GM21825 (cell line): ENCODE measurements around the gene CTXND2.
"Not testable (repeated sequence)": the region's sequence is repeated elsewhere in the genome, so short reads cannot be mapped to it uniquely, and the experiment has no call there.

Experiments
- ATAC-seq: cut with Tn5 transposase; IDR thresholded peaks from one replicate; pipeline ENCODE4 v1.9.1; 2021; ENCODE audit warnings: mild to moderate bottlenecking, moderate library complexity; ENCODE audit not compliant: unreplicated experiment

The CTXND2 gene

GRCh38 chr1:150887018-150887417 lies at the start of gene CTXND2:
Gene CTXND2, plus strand, starts transcription at chr1:150887136. Its CDS starts 25,179 bp downstream, at chr1:150912315.
- ATAC-seq = no peak

- ATAC-seq = not testable (repeated sequence)
These were observed 46.1 kb upstream of the CTXND2 start for GRCh38 chr1:150840850-150841249.

- ATAC-seq = no peak
These were observed 45.3 kb upstream of the CTXND2 start for GRCh38 chr1:150841626-150842025.

DNA sequence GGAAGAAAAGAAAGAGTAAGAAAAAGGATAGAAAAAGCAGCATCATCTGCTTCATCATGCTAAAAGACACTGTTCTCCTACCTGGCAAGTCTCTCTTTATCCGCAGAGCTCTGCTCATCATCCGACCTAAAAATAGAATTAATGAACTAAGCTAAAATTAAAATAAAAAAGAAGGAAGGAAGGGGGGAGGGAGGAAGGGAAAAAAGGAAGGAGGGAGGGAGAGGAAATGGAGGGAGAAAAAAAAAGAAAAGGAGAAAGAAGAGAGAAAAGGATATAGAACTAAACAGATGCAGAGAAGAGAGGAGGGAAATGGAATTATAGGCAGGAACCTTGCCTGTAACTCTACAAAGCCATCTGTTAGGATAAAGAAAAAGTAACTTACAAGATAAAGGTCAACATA lies 44.6 kb upstream of the CTXND2 start:
- no peak for ATAC-seq

GRCh38 chr1:150842964-150843363 lies 44.0 kb upstream of the CTXND2 start:
- ATAC-seq = no peak

DNA sequence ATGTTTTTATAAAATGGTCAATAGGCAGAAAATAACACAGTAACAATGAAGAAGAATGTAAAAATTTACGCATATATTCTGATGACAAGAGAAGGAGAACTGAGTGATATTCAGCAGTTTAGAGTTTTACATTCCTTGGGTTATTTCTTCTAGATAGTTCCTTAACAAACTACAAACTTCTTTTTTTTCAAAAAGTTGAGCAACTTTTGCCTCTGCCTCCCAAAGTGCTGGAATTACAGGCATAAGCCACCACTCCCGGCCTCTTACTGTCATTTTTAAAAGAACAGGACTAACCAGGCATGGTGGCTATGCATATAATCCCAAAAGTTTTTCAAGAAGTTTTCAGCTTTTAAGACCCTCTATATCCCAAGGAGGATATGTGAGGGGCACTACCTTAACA lies 43.5 kb upstream of the CTXND2 start:
- no peak for ATAC-seq

DNA sequence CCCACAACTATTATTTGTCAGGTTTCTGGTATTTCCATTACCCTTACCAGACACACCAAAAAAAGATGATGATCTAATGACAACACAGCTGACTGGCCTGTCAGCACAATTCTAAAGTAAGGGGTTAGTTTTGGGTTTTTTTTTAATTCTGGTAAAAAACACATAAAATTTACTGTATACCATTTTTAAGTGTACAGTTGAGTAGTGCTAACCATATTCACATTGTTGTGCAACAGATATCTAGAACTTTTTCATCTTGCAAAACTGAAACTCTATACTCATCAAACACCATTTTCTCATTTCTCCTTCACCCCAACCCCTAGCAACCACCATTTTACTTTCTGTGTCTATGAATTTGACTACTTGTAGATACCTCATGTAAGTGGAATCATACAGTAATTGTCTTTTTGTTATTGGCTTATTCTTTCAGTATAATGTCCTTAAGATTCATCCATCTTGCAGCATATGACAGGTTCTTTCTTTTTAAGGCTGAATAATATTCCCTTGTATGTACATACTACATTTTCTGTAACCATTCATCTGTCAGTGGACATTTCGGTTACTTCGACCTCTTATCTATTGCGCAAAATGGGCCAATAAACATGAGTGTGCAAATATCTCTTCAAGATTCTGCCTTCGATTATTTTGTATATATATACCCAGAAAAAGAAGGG lies 40.3 kb upstream of the CTXND2 start:
- no peak for ATAC-seq

DNA sequence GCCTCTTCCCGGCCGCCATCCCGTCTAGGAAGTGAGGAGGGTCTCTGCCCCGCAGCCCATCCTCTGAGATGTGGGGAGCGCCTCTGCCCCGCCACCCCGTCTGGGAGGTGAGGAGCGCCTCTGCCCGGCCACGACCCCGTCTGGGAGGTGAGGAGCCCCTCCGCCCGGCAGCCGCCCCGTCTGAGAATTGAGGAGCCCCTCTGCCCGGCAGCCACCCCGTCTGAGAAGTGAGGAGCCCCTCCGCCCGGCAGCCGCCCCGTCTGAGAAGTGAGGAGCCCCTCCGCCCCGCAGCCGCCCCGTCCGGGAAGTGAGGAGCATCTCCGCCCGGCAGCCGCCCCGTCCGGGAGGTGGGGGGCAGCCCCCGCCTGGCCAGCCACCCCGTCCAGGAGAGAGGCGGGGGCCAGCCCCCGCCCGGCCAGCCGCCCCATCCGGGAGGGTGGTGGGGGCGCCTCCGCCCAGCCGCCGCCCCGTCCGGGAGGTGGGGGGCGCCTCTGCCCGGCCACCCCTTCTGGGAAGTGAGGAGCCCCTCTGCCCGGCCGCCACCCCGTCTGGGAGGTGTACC lies 36.1 kb upstream of the CTXND2 start:
- not testable (repeated sequence) for ATAC-seq

- not testable (repeated sequence) for ATAC-seq
These were observed 34.2 kb upstream of the CTXND2 start for GRCh38 chr1:150852734-150853133.

DNA sequence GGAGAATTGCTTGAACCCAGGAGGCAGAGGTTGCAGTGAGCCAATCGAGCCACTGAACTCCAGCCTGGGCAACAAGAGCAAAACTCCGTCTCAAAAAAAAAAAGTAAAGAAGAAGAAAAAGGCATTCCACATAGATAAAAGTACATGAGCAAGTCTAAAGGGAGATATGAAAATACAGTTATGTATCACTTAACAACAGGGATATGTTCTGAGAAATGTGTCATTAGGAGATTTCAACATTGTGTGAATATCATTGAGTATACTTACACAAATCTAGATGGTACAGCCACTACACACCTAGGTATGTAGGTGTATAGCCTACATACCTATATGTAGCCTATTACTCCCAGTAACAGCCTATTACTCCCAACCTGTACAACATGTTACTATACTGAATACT lies 23.2 kb upstream of the CTXND2 start:
- ATAC-seq = no peak

GRCh38 chr1:150864200-150864599 lies 22.7 kb upstream of the CTXND2 start:
- ATAC-seq = not testable (repeated sequence)

GRCh38 chr1:150869683-150870082 lies 17.3 kb upstream of the CTXND2 start:
- ATAC-seq = no peak

DNA sequence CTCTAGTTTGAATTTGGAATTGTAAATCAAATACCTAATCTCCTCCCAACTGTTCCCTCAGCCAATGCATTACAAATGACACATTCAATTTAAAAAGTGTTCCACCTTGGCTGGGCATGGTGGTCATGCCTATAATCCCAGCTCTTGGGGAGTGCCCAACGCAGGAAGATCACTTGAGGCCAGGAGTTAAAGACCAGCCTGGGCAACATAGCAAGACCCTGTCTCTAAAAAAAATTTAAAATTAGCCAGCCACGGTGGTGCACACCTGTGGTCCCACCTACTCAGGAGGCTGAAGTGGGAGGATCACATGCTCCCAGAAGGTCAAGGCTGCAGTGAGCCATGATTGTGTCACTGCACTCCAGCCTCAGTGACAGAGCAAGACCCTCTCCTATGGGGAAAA lies 14.4 kb upstream of the CTXND2 start:
- ATAC-seq = no peak

DNA sequence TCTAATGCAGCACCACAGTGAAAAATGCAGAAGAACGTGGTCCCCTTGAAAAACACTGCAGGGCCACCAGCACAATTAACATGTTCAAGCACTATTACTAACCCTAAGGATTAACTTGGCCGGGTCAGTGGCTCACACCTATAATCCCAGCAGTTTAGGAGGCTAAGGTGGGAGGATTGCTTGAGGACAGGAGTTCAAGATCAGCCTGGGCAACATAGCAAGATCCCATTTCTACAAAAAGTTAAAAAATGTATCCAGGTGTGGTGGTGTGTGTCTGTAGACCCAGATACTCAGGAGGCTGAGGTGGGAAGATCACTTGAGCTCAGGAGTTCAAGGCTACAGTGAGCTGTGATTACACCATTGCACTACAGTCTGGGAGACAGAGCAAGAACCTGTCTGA lies 13.4 kb upstream of the CTXND2 start:
- ATAC-seq = no peak

DNA sequence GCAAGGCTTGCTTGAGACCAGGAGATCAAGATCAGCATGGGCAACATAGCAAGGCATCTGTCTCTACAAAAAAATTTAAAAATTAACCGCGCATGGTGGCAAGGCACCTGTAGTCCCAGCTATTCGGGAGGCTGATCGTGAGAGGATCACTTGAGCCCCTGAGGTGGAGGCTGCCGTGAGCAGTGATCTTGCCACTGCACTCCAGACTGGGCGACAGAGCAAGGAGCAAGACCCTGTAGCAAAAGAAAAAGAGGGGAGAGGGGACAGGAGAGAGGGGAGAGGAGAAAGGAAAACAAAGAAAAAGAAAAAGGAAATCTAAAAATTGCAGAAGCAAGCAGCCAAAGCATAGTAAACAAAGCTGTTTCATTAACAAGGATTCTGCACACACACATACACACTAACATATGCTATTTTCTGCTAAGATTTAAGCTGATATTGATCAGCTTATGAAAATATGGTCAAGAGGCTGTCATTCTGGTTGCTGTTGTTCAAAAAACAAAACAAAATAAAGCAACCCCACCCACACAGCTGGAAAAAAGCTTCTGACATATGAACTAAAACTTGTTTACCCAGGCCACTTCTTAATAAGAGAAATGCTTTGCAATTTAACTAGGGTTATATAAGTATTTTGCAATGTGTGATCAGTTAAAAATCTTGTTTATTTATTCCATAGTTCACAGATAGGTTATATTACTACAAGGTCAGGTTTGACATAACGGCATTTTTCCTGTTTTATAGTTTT lies 12.3 kb upstream of the CTXND2 start:
- no peak for ATAC-seq

DNA sequence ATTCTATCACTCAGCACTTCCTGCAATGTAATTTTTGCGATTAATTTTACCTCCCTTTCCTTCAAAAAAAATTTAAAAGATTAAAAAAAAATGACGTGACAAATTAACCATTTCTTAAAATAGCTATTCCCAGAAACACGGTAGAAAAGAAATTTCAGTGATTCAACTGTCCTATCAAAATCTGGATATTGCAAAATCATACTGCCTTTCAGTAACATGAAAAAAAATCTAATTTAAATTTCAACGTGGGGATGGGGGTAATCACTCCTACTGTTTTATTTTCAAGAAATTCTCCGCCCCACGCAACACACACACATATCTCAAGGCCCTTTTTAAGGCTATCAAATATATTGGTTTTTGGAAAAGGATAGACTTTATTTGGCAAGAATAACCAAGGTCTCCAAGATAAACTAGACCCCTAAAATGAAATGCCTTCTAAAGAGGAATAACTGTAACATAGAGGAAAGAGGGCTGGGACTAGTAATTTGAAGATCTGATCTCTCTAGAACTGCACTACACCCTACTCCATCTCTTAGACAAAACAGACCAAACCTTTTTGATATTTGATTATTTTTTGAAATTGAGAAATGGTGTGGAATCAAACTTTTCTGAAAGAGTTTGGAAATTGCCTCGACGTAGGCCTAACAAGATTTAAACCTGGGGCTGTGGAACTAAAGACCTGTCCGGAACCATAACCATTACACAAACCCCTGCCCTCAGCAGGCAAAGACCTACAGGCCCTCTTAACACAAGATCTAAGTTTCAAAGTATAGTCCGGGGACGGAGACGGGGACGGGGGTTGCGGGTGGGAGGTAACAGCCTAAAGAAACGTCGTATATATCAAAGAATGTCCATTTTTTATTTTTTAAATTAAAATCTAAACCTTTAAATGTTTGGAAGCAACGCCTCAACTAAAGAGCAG lies 11.5 kb upstream of the CTXND2 start:
- ATAC-seq = no peak

GRCh38 chr1:150876119-150876454 lies 10.8 kb upstream of the CTXND2 start:
- ATAC-seq = no peak

DNA sequence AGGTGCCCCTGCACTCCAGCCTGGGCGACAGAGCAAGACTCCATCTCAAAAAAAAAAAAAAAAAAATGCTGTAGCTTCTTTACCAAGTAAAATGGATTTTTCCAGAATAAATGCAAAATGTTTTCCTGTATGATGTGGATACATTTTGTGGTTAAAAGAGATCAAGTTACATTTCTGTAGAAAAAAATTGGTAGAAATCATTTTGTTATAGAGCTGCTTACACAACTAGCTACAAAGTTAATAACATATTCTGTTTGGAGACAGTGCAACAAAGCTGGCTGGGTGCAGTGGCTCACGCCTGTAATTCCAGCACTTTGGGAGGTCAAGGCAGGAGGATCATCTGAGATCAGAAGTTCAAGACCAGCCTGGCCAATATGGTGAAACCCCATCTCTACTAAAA lies 8.0 kb upstream of the CTXND2 start:
- not testable (repeated sequence) for ATAC-seq

GRCh38 chr1:150881331-150882070 lies 5.4 kb upstream of the CTXND2 start:
- ATAC-seq = no peak

DNA sequence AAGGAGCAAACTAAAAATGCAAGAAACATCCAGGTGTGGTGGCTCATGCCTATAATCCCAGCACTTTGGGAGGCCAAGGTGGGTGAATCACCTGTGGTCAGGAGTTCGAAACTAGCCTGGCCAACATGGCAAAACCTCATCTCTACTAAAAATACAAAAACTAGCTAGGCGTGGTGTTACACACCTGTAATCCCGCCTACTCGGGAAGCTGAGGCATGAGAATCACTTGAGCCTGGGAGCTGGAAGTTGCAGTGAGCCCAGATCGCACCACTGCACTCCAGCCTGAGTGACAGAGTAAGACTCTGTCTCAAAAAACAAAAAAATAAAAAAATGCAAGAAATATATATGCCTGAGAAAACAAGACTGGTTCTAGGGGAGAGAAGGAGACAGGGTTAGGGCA lies 3.8 kb upstream of the CTXND2 start:
- not testable (repeated sequence) for ATAC-seq

DNA sequence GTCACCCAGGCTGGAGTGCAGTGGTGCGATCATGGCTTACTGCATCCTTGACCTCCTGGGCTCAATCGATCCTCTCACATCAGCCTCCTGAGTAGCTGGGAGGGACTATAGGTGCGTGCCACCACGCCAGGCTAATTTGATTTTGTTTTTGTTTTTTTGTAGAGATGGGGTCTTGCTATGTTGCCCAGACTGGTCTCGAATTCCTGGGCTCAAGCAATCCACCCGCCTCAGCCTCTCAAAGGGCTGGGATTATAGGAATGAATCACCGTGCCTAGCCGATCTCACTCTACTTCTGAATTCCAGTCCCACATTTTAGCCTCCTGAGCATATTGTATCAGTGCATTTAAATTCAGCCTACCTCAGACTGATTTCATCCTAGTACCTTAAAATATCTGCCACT lies 1.8 kb downstream of the CTXND2 start:
- no peak for ATAC-seq
